Spleen (tissue), 11 donors: ENCODE data around the gene MTSS2. TPM values are rescaled to one million over a fixed set of nuclear protein-coding genes. Genes with fewer than 3 reads are reported as not detected.

Experiments used
- DNase-seq: peaks from one replicate; pipeline ENCODE4 v3.0.0-alpha.2; 2020
- H3K27ac ChIP-seq, 8 donors: fragments of 200-600 bp; sonication (generic) in 7 of 8; 1 replicate in 4 of 8; 2 replicates in 4 of 8; pipeline versions ENCODE4 v1.5.0 to v1.8.0; 2016 to 2021; ENCODE audit warnings: inconsistent platforms in 4 of 8, mild to moderate bottlenecking in 4 of 8, moderate library complexity in 1 of 8
- H3K27me3 ChIP-seq, 7 donors: fragments of 200-600 bp; sonication (generic) in 6 of 7; replicated peaks in 1 of 7; 1 replicate in 4 of 7; 2 replicates in 3 of 7; pipeline versions ENCODE4 v1.5.0 to v1.8.0; 2016 to 2021; ENCODE audit warnings: inconsistent platforms in 3 of 7, mild to moderate bottlenecking in 1 of 7
- H3K36me3 ChIP-seq, 6 donors: fragments of 200-600 bp; sonication (generic) in 5 of 6; 1 replicate in 4 of 6; 2 replicates in 2 of 6; pipeline versions ENCODE4 v1.5.0 to v1.8.0; 2016 to 2021; ENCODE audit warnings: inconsistent platforms in 2 of 6
- H3K4me1 ChIP-seq, 6 donors: fragments of 200-600 bp; sonication (generic) in 5 of 6; 1 replicate in 3 of 6; 2 replicates in 3 of 6; pipeline versions ENCODE4 v1.5.0 to v1.8.0; 2016 to 2021; ENCODE audit warnings: inconsistent platforms in 3 of 6
- H3K4me3 ChIP-seq, 8 donors: fragments of 200-600 bp; sonication (generic) in 7 of 8; 1 replicate in 4 of 8; 2 replicates in 4 of 8; pipeline versions ENCODE4 v1.5.0 to v1.8.0; 2016 to 2021; ENCODE audit warnings: inconsistent platforms in 4 of 8, mild to moderate bottlenecking in 4 of 8, moderate library complexity in 2 of 8
- H3K9me3 ChIP-seq, 8 donors: fragments of 200-600 bp; sonication (generic) in 7 of 8; 1 replicate in 4 of 8; 2 replicates in 4 of 8; pipeline versions ENCODE4 v1.5.0 to v1.8.0; 2016 to 2021; ENCODE audit warnings: inconsistent platforms in 4 of 8
- POLR2A ChIP-seq, 3 donors: fragments of 450-650 bp; IDR thresholded peaks; one replicate each; pipeline ENCODE4 v1.5.1; 2017; ENCODE audit warnings: antibody characterized with exemption in 3 of 3, mild to moderate bottlenecking in 1 of 3
- POLR2AphosphoS5 ChIP-seq, 3 donors: sonication (generic); formaldehyde crosslinking; IDR thresholded peaks; one replicate each; pipeline ENCODE4 v1.5.1; 2017; ENCODE audit warnings: antibody characterized with exemption in 3 of 3
- WGBS, 5 donors: extraction: QIAGEN DNeasy Blood & Tissue Kit in 3 of 5; methylation state at CpG; one replicate each; pipeline versions ENCODE4 v1.1.5 to v1.1.7; 2013 to 2018; 5-methylcytosine and 5-hydroxymethylcytosine counted together
- intact Hi-C: fragments of 100-400 bp; cut with DNase I; formaldehyde crosslinking; loops from one replicate; pipeline ENCODE4 v1.15.0; 2023; ENCODE audit warnings: low total_unique reads
- polyA plus RNA-seq, 3 donors: library from polyadenylated mRNA; stranded (reverse); fragments of 200-250 nt; gene quantifications; one replicate each; pipeline ENCODE4 v1.2.1, GENCODE V29; 2013
- total RNA-seq, 7 donors: library from RNA; depleted of rRNA in 3 of 7; stranded (reverse); fragments of >200 nt in 3 of 7; fragmentation: NEBNext Ultra II Directional in 4 of 7; extraction: Animal tissue kit (Norgen Biotek cat#: 25700) in 4 of 7; gene quantifications; one replicate each; pipeline versions ENCODE4 v1.1.0 to v1.2.1, GENCODE V29; 2016 to 2021
- TF ChIP-seq, protein P1 (sequence below), 11 experiments: fragments of 200-600 bp in 7 of 11; fragments of 450-650 bp in 4 of 11; sonication (generic) in 4 of 11; IDR thresholded peaks in 8 of 11; conservative IDR thresholded peaks in 3 of 11; 1 replicate in 7 of 11; 2 replicates in 4 of 11; pipeline versions ENCODE4 v1.4.0 to v1.8.0; 2016 to 2021; ENCODE audit warnings: antibody characterized with exemption in 11 of 11, inconsistent platforms in 4 of 11, mild to moderate bottlenecking in 1 of 11
- donor health status: healthy with polysubstance abuse.
- donor health status: DM: no; HTN: no; CAD: no; lungs with moderate emphysema.
- donor health status: DM: no; HTN: no; CAD: no.
- donor health status: Bipolar disorder and iron deficiency.
- donor health status: healthy.
- donor health status: DM: no; HTN: no; CAD: no.
- donor health status: DM: yes; HTN: yes; CAD: no.

The MTSS2 gene
- total and polyA plus RNA-seq, 10 donors: 9.0 to 116 (median 94.1) TPM

DNA sequence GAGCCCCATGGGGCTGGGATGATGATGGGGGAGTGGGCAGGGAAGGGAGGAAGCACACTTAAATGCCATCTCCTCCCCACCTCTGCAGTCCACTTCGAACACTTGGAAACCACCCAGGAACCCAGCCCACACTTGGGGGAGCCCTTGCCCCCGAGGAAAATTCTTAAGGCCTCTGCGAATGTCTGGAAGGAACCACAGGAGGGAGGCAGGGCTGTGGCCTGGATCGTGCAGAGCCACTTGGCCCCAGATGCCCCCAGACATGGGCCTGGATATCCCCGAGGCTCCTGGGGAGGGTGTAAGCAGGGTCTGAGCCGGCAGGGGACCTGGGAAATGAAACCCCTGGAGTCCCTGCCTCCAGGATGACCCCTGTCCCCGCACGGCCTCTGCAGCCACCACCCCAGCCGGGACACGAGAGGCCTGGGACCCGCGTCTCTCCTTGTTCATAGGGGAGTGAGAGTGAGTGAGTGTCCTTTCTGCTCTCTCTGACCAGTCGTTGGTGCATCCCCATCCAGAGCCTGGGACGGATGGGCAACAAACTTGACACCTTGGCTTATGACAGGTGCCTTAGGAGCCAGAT lies 11.8 kb upstream of the MTSS2 start:
- intact Hi-C loops: no loop called here
- WGBS, 5 donors: 60 to 78% (median 66%) methylated on average over 7 to 14 of the region's 14 CpGs
- Histone ChIP-seq H3K9me3 (no peaks in the 10 kb centered on the region), H3K4me3 (no peak overlapping the region), H3K27ac (peak overlapping the region; percentile 27 to 90 (median 76)), H3K4me1 (peaks cover 42 to 99% (median 71%) of the 10 kb centered on the region in 6 donors), H3K36me3 (peaks cover 0 to 80% (median 8%) of the 10 kb centered on the region in 6 donors), H3K27me3 (no peaks in the 10 kb centered on the region)
- TF ChIP-seq POLR2AphosphoS5 (IDR thresholded peaks at IDR 0.05) (no peak), POLR2A (IDR thresholded peaks at IDR 0.05) (no peak)
- TF ChIP-seq, protein P1, sequence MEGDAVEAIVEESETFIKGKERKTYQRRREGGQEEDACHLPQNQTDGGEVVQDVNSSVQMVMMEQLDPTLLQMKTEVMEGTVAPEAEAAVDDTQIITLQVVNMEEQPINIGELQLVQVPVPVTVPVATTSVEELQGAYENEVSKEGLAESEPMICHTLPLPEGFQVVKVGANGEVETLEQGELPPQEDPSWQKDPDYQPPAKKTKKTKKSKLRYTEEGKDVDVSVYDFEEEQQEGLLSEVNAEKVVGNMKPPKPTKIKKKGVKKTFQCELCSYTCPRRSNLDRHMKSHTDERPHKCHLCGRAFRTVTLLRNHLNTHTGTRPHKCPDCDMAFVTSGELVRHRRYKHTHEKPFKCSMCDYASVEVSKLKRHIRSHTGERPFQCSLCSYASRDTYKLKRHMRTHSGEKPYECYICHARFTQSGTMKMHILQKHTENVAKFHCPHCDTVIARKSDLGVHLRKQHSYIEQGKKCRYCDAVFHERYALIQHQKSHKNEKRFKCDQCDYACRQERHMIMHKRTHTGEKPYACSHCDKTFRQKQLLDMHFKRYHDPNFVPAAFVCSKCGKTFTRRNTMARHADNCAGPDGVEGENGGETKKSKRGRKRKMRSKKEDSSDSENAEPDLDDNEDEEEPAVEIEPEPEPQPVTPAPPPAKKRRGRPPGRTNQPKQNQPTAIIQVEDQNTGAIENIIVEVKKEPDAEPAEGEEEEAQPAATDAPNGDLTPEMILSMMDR (IDR thresholded peaks at IDR 0.05 in 8 of 11, conservative IDR thresholded peaks at IDR 0.05 in 3 of 11): no peak
- DNase-seq: no peak

DNA sequence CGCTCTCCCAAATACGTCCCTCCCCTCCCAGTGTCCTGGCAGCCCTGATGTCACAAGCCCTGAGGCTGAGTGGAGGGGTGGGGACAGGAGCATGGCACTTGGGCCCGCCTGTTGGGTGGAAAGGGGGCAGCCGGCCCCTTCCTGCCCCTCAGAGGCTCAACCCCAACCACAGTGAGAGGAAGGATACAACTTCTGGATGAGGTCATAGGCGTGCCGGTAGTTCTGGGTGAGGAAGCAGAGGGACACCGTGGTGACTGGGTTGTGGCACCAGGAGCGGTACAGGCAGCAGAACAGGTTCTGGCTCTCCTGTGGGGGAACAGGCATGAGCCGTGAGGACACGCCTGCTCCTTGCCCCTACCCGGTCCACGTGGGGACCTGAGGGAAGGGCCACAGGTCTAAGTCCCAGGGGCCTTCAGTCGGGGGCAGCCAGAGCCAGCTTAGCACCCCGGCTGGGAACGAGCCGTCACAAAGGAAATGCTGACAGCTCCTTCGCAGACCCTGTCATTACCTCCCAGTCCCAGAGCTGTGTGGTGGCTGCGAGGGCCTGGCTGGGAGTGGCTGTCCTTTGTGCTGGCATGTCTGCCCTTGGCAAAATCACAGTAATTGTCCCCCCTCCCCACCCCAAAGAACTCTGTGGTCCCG lies 11.2 kb upstream of the MTSS2 start:
- peaks cover 0 to 80% (median 8%) of the 10 kb centered on the region in 6 donors for H3K36me3 ChIP-seq
- WGBS, 5 donors: 26 to 49% (median 29%) methylated on average over 13 to 19 of the region's 19 CpGs
- TF ChIP-seq, protein P1 (IDR thresholded peaks at IDR 0.05 in 8 of 11, conservative IDR thresholded peaks at IDR 0.05 in 3 of 11): no peak
- TF ChIP-seq POLR2AphosphoS5 (IDR thresholded peaks at IDR 0.05): peak; percentile 52 to 59 (median 52)
- H3K4me1 ChIP-seq: peaks cover 40 to 99% (median 68%) of the 10 kb centered on the region in 6 donors
- no peaks in the 10 kb centered on the region for H3K27me3 ChIP-seq
- DNase-seq: peak; percentile 75
- peak overlapping the region; percentile 27 to 90 (median 76) for H3K27ac ChIP-seq
- no peak overlapping the region for H3K4me3 ChIP-seq
- no peaks in the 10 kb centered on the region for H3K9me3 ChIP-seq
- intact Hi-C loops: no loop called here

DNA sequence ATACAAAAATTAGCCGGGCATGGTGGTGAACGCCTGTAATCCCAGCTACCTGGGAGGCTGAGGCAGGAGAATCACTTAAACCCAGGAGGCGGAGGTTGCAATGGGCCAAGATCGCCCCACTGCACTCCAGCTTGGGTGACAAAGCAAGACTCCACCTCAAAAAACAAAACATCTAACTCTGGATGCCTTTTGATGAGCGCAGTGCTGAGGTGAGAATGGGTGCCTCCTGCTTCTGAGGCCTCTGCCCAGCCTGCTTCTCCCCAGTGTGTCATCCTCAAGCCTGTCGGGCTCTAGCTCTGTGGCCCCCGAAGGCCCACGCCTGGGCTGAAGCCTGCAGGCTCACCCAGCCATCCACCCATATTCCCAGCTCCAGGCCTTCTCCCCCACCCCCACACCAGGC lies 10.5 kb upstream of the MTSS2 start:
- TF ChIP-seq, protein P1 (IDR thresholded peaks at IDR 0.05 in 8 of 11, conservative IDR thresholded peaks at IDR 0.05 in 3 of 11): no peak
- TF ChIP-seq POLR2AphosphoS5 (IDR thresholded peaks at IDR 0.05) (no peak), POLR2A (IDR thresholded peaks at IDR 0.05) (no peak)
- no peaks in the 10 kb centered on the region for H3K9me3 ChIP-seq
- H3K27ac ChIP-seq: peak overlapping the region; percentile 27 to 90 (median 76)
- intact Hi-C loops: no loop called here
- peaks cover 0 to 85% (median 8%) of the 10 kb centered on the region in 6 donors for H3K36me3 ChIP-seq
- WGBS, 5 donors: 89 to 95% (median 91%) methylated on average over 8 of the region's 8 CpGs
- H3K4me3 ChIP-seq: no peak overlapping the region
- H3K4me1 ChIP-seq: peaks cover 40 to 100% (median 70%) of the 10 kb centered on the region in 6 donors
- no peaks in the 10 kb centered on the region for H3K27me3 ChIP-seq
- DNase-seq: no peak

DNA sequence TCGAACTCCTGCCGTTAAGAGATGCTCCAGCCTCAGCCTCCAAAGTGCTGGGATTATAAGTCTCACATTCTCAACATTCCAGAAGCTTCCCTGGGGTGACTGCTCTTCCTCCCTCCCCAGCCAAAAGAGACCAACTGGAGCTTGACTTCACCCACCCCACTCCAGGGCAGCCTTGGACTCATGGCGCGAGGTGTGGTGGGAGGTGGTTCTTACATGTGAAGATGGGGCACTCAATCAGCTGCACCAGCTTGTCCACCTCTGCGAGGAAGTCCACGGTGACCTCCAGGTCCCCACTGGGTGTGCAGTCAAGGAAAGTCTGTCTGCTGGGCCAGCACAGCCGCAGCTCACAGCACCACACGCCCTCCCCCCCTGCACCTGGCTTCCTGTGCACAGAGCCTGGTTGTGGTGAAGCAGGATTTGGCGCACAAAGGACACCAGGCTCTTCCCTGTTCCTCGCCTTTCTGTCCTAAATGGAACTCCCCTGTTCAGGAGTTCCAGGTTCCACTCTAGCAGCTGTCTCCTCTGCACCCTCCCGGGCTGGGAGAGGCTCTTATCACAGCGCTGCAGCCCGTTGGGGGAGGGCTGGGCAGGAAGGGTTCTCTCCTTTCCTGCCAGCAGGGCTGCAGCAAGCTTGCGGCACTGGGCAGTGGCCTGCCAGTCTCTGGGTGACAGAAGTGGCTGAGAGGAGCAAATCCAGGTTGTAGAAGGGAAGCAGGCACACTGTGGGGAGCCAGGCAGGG lies 9.6 kb upstream of the MTSS2 start:
- Histone ChIP-seq H3K9me3 (no peaks in the 10 kb centered on the region), H3K4me3 (no peak overlapping the region), H3K36me3 (peaks cover 0 to 89% (median 8%) of the 10 kb centered on the region in 6 donors), H3K4me1 (peaks cover 39 to 100% (median 72%) of the 10 kb centered on the region in 6 donors), H3K27ac (peak overlapping the region in 5 of 8 donors; percentile 71 to 90 (median 86)), H3K27me3 (no peaks in the 10 kb centered on the region)
- TF ChIP-seq, protein P1 (IDR thresholded peaks at IDR 0.05 in 8 of 11, conservative IDR thresholded peaks at IDR 0.05 in 3 of 11): peak in 4 of 11 experiments; percentile 8 to 31 (median 16)
- TF ChIP-seq POLR2A (IDR thresholded peaks at IDR 0.05) (no peak), POLR2AphosphoS5 (IDR thresholded peaks at IDR 0.05) (peak; percentile 83 to 89 (median 87))
- WGBS, 5 donors: 32 to 48% (median 36%) methylated on average over 11 to 14 of the region's 14 CpGs
- intact Hi-C loops: no loop called here
- DNase-seq: peak; percentile 87
